DMS153 treated with DMSO at 0.1 percent for 48 hours (cell line): ENCODE results near the gene SND1.

Source experiments
- DNase-seq: peaks from one replicate; lab custom pipeline; 2025; ENCODE audit not compliant: unreplicated experiment; lab: John Stamatoyannopoulos, UW

SND1 gene

GRCh38 chr7:128008141-128008540 is 356.1 kb downstream of the SND1 start:
- no peak for DNase-seq

DNA sequence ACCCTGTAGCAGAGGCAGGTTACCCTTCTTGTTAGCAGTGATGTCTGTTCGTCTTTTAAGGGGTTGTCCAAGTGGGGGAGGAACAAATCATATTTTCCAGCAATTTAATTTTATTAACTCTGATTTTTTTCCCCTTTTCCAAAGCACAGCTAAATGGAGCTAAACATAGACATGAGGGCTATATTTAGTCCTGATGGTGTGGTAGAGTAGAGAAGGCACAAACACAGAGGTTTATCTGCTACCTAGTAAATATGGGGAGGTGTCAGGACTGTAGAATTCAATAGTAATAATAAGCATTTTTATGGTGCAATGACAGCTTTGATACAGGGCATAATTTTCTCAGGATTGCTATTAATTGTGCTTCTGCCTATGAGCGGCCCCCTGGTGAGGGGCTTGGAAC is 356.8 kb downstream of the SND1 start:
- DNase-seq, result no peak

GRCh38 chr7:128010391-128011127 is 358.6 kb downstream of the SND1 start:
- DNase-seq, result no peak

GRCh38 chr7:128011131-128011661 is 359.2 kb downstream of the SND1 start:
- no peak for DNase-seq

DNA sequence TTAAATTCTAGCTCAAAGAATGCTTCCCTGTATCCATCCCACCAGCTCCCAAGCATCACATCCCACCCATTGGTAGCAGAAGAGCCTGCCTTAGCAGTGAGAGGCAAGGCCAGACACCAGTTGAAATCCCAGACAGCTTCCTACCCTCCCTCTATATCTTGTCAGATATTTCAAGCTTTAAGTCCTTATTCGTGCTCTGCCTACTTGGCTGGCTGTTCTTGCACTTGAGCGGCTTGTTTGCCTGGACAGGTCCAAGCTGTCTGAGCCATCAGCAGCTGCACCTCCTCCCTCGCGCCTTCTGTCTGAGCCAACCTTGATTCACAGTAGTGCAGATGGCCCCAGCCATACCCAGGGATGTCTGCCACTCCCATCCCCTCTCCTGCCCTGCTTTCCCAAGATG is 362.8 kb downstream of the SND1 start:
- DNase-seq, result no peak

DNA sequence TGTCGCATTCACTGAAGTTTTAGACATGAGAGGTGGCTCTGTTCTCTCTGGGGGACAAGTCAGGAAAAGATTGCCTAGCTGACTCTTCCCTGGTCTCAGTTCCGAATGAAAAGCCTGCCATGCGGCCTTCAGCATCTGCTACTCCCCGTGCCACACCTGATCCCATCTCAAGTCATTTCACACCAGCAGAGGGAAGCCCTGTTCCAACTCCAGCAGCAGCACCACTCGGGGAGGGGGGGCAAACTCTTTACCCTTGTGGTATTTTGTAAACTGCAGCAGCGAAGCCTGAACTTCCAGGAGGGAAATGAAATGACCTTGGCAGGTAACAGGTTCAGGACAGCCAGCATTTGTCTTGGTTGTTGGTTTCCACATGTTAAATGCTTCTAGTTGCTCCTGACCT is 365.5 kb downstream of the SND1 start:
- DNase-seq, result no peak

- peak; percentile 52 for DNase-seq
Measured at GRCh38 chr7:128017862-128018845, 366.2 kb downstream of the SND1 start.

DNA sequence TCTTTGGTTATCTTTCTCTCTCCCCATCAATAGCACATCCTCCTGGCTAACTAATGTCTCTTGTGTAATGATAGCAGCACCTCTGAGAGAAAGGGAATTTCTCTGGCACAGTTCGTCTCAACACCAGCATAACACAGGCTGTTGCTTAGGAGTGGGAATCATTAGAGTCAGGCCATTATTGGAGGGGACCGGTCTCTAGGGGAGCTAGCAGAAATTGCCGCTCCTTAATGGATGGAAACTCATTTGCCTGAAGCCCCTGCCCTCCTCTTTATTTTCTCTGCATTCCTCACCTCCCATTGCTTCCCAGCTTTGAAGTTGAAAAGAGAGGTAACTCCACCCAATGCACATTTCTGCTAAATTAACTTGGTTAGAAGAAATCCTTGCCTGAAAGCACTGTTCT is 367.3 kb downstream of the SND1 start:
- no peak for DNase-seq

DNA sequence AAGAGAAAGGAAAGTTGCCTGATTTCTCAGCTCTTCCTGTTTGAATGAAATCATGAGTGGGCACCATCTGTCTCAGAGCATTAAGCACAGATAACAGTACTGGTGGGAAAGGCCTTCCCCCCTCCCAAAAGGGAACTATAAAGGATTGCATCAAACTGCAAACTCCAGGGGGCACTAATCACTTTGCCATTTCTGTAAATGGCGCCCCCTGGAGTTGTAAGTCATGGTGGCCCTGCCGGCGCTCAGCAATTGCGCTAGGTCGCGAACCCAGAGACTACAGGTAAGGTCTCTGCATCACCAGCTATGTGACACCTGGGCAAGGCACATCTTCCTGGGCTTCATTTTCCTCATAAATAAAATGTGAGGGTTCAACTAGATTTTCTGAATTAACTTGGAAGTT is 368.2 kb downstream of the SND1 start:
- DNase-seq, result no peak

DNA sequence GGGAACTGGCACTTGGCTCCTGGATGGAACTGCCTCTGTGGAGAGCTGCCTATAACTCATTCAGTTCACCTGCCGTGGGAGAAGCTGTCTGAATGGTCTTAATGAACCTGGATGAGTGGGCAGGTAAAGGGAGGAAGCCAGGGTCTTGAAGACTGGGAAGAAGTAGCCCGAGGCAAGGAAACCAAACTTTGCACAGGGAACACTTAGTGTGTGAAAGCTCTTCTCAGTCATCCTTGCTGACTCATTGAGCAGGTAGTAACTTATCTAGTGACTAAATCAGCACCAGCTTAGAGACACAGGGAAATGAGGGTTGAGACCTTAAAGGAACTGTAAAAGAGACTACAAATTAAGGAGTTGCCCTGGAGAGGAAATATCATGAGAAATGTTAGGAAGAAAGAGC is 369.4 kb downstream of the SND1 start:
- DNase-seq, result no peak

- no peak for DNase-seq
Measured at GRCh38 chr7:128022631-128023532, 370.9 kb downstream of the SND1 start.

DNA sequence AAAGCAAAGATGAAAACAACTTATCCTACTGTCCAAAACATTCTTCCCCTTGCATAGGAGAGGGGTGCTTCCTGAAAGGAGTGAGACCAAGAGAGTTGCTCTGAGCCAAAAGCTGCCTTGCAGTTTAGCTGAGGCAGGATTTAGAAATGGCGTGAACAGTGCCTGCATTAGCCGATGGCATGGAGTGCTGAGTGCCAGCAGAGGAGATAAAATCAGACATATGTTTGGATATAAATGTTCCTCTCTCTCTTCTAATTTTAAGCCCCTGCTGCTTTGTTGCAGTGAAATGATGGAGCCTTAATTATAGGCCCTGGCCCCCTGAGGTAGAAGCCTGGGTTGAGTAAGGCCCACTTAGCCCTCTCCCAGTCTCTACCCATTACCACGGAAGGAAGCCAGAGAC is 372.2 kb downstream of the SND1 start:
- DNase-seq, result no peak

- no peak for DNase-seq
Measured at GRCh38 chr7:128025380-128025779, 373.4 kb downstream of the SND1 start.

DNA sequence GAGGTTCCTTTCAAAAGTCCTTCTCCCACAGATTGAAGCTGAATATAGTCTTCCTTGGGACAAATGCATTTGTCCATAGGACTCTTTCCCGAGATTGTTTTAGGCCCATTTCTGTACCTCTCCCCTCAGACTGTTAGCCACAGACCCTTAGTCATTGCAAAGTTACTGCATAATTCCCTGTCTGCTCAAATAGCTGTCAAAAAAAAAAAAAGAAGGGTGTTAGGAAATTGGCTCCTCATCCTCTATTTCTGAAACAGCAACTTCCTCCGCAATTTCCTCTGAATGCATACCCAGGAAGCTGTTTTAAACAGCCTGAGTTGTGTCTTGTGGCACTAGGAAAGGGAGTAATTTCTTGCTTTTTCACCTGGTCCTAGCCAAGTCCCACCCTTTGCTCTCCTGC is 373.8 kb downstream of the SND1 start:
- no peak for DNase-seq

GRCh38 chr7:128026551-128026950 is 374.6 kb downstream of the SND1 start:
- no peak for DNase-seq

GRCh38 chr7:128027485-128027980 is 375.5 kb downstream of the SND1 start:
- DNase-seq, result no peak

DNA sequence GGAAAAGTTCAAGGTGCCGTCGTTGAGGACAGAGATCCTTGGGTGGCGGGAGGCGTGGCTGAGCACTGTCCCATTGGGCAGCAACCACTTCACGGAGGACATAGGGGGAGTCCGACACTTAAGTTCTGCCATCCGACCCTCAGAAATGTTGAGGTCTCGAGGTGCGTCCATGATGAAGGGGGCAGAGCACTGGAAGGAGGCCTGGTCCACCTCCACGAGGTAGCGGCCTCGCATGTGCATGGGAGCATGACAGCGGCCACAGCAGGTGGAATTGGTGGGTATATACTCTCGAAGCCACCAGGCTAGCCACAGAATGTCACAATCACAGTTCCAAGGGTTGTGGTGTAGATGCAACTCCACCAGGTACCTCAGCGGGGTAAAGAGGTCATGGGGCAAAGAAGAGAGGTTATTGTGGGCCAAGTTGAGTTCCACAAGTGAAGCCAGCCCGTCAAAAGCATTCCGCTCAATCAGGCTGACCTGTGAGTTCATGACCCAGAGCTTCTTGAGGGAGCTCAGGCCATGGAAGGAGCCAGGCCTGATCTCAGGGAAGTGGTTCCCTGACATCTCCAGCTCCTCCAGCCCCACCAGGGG is 377.5 kb downstream of the SND1 start:
- no peak for DNase-seq

DNA sequence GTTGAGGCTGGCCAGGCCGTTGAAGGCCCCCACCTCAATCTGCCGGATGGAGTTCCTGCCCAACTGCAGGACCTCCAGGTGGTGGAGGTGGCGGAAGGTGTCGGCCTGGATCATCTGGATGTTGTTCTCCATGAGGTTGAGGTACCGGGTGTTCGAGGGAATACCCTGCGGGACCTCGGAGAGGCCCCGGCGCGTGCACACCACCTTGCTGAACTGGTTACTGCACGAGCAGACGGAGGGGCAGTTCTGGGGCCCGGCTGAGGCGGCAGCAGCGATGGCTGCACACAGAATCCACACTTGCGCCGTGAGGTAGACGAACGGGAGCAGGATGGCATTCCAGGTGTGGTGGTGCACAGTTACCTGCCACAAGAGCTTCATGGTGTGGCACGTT is 378.3 kb downstream of the SND1 start:
- no peak for DNase-seq

DNA sequence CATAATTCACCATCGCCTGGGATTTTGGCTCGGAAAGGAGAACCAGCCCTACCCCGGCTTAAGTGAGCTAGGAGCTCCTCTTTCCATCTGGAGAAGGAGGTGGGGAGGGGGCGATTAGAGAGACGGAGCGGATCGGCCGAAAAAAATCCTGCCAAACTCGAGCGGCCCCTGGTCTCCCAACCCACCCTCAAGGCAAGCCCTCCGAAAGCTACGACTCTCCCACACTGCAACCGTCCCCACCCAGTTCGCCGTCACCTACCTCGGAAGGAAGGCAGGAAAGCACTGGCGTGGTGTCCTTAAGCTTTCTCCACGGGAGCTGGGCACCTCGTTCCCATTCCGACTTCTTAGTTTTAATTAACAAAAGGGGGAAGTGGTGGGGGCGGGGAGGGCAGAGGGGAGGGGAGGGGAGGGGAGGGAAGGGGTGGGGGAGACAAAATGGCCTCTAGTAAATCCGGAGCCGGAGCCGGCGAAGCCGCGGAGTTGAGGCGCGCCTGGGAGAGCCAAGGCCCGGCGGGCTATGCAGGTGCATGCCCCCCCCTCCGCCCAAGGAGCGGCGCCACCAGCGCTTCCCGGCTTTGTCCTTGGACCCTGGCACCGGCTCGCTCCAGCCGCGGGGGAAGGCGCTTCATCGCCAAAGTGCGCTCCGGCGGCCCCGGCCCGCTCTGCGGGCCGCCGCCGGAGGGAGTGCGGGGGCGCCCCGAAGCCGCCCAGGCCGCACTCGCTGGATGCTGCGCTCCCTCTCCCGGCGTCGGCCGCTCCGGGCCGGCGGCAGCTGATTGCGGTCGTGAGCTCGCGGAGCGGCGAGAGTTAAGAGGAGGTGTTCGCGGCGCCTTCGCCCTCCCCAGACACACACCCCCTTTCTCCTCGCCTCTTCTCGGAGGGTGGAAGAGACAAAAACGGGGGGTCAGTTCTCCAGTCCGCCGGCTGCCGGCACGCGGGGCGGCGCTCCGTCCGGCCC is 378.9 kb downstream of the SND1 start, which contains the start of gene LRRC4:
Gene LRRC4, minus strand, starts transcription at position 784 of the 958 bp plus-strand sequence. CDS start 797 bp downstream, outside the sequence.
- DNase-seq, result peak; percentile 2
